ENCODE results near the gene PLCL2. TPM values are rescaled to one million over a fixed set of nuclear protein-coding genes. Genes with fewer than 3 reads are reported as not detected.
A peak's percentile ranks its signal among the peaks of the same experiment; 100 is the strongest.

Gene PLCL2
- total and polyA plus RNA-seq, 8 donors, result 1.8 to 12.1 (median 7.4) TPM

- intact Hi-C loops (cut with DNase I), result no loop called here
- no peak overlapping the region for H3K4me3 ChIP-seq
- no peak overlapping the region for H3K27ac ChIP-seq
- no peak for FAIRE-seq
- H3K4me1 ChIP-seq, result peaks cover 37 to 45% (median 44%) of the 10 kb centered on the region in 3 donors
- no peaks in the 10 kb centered on the region for H3K36me3 ChIP-seq
- no peaks in the 10 kb centered on the region for H3K27me3 ChIP-seq
- DNase-seq, result peak in 2 of 6 donors; percentile 56 to 63
- TF ChIP-seq, protein P1, sequence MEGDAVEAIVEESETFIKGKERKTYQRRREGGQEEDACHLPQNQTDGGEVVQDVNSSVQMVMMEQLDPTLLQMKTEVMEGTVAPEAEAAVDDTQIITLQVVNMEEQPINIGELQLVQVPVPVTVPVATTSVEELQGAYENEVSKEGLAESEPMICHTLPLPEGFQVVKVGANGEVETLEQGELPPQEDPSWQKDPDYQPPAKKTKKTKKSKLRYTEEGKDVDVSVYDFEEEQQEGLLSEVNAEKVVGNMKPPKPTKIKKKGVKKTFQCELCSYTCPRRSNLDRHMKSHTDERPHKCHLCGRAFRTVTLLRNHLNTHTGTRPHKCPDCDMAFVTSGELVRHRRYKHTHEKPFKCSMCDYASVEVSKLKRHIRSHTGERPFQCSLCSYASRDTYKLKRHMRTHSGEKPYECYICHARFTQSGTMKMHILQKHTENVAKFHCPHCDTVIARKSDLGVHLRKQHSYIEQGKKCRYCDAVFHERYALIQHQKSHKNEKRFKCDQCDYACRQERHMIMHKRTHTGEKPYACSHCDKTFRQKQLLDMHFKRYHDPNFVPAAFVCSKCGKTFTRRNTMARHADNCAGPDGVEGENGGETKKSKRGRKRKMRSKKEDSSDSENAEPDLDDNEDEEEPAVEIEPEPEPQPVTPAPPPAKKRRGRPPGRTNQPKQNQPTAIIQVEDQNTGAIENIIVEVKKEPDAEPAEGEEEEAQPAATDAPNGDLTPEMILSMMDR (IDR thresholded peaks at IDR 0.05), result no peak
- WGBS, 2 donors, result 51 to 56% methylated on average over 1 of the region's 1 CpG
- no peaks in the 10 kb centered on the region for H3K9me3 ChIP-seq
- peak; percentile 80 to 92 (median 86) for ATAC-seq
Measured at GRCh38 chr3:16993227-16993626, 108.5 kb downstream of the PLCL2 start.

GRCh38 chr3:16994854-16995525, 110.2 kb downstream of the PLCL2 start:
- intact Hi-C loops (cut with DNase I), result no loop called here
- TF ChIP-seq, protein P1 (IDR thresholded peaks at IDR 0.05), result no peak
- WGBS, 2 donors, result 18 to 20% methylated on average over 4 of the region's 4 CpGs
- H3K4me3 ChIP-seq, result no peak overlapping the region
- H3K4me1 ChIP-seq, result peaks cover 42 to 46% (median 45%) of the 10 kb centered on the region in 3 donors
- DNase-seq, result no peak
- H3K9me3 ChIP-seq, result no peaks in the 10 kb centered on the region
- peak; percentile 55 to 81 (median 80) for ATAC-seq
- peak overlapping the region in 1 of 4 donors; percentile 46 for H3K27ac ChIP-seq
- no peaks in the 10 kb centered on the region for H3K36me3 ChIP-seq
- no peak for FAIRE-seq
- H3K27me3 ChIP-seq, result no peaks in the 10 kb centered on the region

GRCh38 chr3:16995601-16996000, 110.8 kb downstream of the PLCL2 start:
- H3K4me3 ChIP-seq, result no peak overlapping the region
- FAIRE-seq, result no peak
- ATAC-seq, result no peak
- intact Hi-C loops (cut with DNase I), result no loop called here
- H3K27me3 ChIP-seq, result no peaks in the 10 kb centered on the region
- H3K36me3 ChIP-seq, result no peaks in the 10 kb centered on the region
- peaks cover 42 to 46% (median 45%) of the 10 kb centered on the region in 3 donors for H3K4me1 ChIP-seq
- peak overlapping the region in 1 of 4 donors; percentile 46 for H3K27ac ChIP-seq
- TF ChIP-seq, protein P1 (IDR thresholded peaks at IDR 0.05), result no peak
- DNase-seq, result no peak
- 50 to 55% methylated on average over 3 of the region's 3 CpGs for WGBS, 2 donors
- H3K9me3 ChIP-seq, result no peaks in the 10 kb centered on the region

DNA sequence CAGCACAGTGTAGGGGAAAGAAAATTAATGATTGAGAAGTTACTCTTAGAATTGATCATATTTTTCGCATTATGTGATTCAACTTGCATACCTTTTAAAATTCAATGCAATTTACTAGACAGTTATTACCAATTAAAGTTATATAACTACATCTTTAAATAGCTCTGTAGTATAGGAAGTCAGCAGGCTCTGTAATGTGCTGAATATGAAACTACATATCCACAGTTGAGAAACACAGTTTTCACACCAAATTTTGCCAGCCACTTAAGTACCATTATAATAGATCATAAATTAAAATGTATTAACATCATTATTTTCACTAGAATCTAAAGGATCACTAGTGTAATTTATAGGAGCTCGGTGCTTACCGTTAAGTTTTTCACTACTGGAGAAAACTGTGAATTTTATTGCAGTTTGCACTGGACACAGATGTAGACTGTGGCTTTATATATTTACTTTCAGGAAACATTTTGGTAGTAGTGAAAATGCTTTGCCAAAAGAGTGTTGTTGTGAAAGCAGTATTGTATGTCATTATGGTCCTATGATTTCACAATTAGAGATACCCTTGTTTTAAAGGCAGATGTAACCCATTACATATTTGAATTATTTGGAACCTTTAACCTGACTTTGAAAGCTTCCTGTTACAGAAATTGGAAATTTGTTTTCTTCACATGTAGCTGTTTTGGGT, 113.6 kb downstream of the PLCL2 start:
- TF ChIP-seq, protein P1 (IDR thresholded peaks at IDR 0.05), result no peak
- FAIRE-seq (no peak), DNase-seq (no peak), ATAC-seq (no peak)
- Histone ChIP-seq H3K36me3 (no peaks in the 10 kb centered on the region), H3K4me3 (no peak overlapping the region), H3K9me3 (no peaks in the 10 kb centered on the region), H3K27me3 (no peaks in the 10 kb centered on the region), H3K4me1 (peaks cover 35 to 41% (median 39%) of the 10 kb centered on the region in 3 donors), H3K27ac (no peak overlapping the region)
- WGBS, 2 donors, result 85 to 88% methylated on average over 3 of the region's 3 CpGs
- intact Hi-C loops (cut with DNase I), result no loop called here

- H3K27me3 ChIP-seq, result no peaks in the 10 kb centered on the region
- ATAC-seq (no peak), DNase-seq (no peak), FAIRE-seq (no peak)
- intact Hi-C loops (cut with DNase I), result no loop called here
- H3K4me1 ChIP-seq, result peaks cover 27 to 33% (median 31%) of the 10 kb centered on the region in 3 donors
- no peaks in the 10 kb centered on the region for H3K9me3 ChIP-seq
- H3K4me3 ChIP-seq, result no peak overlapping the region
- H3K36me3 ChIP-seq, result no peaks in the 10 kb centered on the region
- H3K27ac ChIP-seq, result no peak overlapping the region
- TF ChIP-seq, protein P1 (IDR thresholded peaks at IDR 0.05), result no peak
- 45 to 55% methylated on average over 2 of the region's 2 CpGs for WGBS, 2 donors
Measured at GRCh38 chr3:16999161-16999560, 114.4 kb downstream of the PLCL2 start.
